K562 (cell line): ENCODE measurements around the gene SPTSSA. TPM values are rescaled to one million over a fixed set of nuclear protein-coding genes. Genes with fewer than 3 reads are reported as not detected.

Experiments used
- ATF7 ChIP-seq: fragments of 450-650 bp; IDR thresholded peaks from 2 replicates; pipeline ENCODE4 v1.7.1; 2014; ENCODE audit warnings: mild to moderate bottlenecking, moderate library complexity
- GATAD2A ChIP-seq: fragments of 450-650 bp; IDR thresholded peaks from 2 replicates; pipeline ENCODE4 v1.6.1; 2017
- HOXB6 ChIP-seq: fragments of 250-450 bp; sonication (Bioruptor Pico); IDR thresholded peaks from 2 replicates; pipeline ENCODE4 v1.5.1; 2022; ENCODE audit warnings: mild to moderate bottlenecking, borderline replicate concordance
- KDM1A ChIP-seq, 2 experiments: fragments of 450-650 bp; IDR thresholded peaks; 2 replicates each; pipeline ENCODE4 v1.6.1; 2016; ENCODE audit warnings: mild to moderate bottlenecking in 2 of 2
- KHSRP ChIP-seq: fragments of 450-650 bp; IDR thresholded peaks from 2 replicates; pipeline ENCODE4 v1.6.1; 2017
- KLF1 ChIP-seq: fragments of 450-650 bp; IDR thresholded peaks from 2 replicates; pipeline ENCODE4 v1.6.1; 2016; ENCODE audit warnings: missing genetic modification characterization, missing compliant biosample characterization
- MEF2D ChIP-seq: conservative IDR thresholded peaks from 2 replicates; pipeline ENCODE4 v1.6.1; 2016; ENCODE audit warnings: low read depth, missing genetic modification characterization, missing compliant biosample characterization
- MTA2 ChIP-seq: fragments of 450-650 bp; IDR thresholded peaks from 2 replicates; pipeline ENCODE4 v1.6.1; 2016; ENCODE audit warnings: low read depth
- NFE2 ChIP-seq: IDR thresholded peaks from 2 replicates; pipeline ENCODE4 v1.6.1; 2014; ENCODE audit warnings: antibody characterized with exemption, low read depth
- POLR2AphosphoS5 ChIP-seq: IDR thresholded peaks from 2 replicates; pipeline ENCODE4 v1.6.1; 2011; ENCODE audit warnings: mild to moderate bottlenecking, low read depth, low read length, moderate library complexity; ENCODE audit not compliant: control insufficient read depth, insufficient read depth
- POLR3G ChIP-seq: IDR thresholded peaks from 2 replicates; pipeline ENCODE4 v1.6.1; 2011; ENCODE audit not compliant: insufficient read length, insufficient replicate concordance; ENCODE audit errors: extremely low read depth
- SETDB1 ChIP-seq: IDR thresholded peaks from one replicate; pipeline ENCODE4 v1.6.1; 2012; ENCODE audit warnings: low read length, control low read depth, inconsistent platforms
- SMARCB1 ChIP-seq: IDR thresholded peaks from 2 replicates; pipeline ENCODE4 v1.6.1; 2011; ENCODE audit warnings: improper control_type of control experiment, low read depth; ENCODE audit not compliant: insufficient read length
- SUPT5H ChIP-seq: fragments of 450-650 bp; IDR thresholded peaks from 2 replicates; pipeline ENCODE4 v1.6.1; 2016
- ZNF57 ChIP-seq: fragments of 450-650 bp; formaldehyde crosslinking; IDR thresholded peaks from 2 replicates; pipeline ENCODE4 v1.4.0; 2020; ENCODE audit warnings: mild to moderate bottlenecking, moderate library complexity
- polyA plus RNA-seq, 8 experiments: library from polyadenylated mRNA; depleted of rRNA in 4 of 8; stranded (reverse) in 5 of 8; unstranded in 3 of 8; fragments of >200 nt; fragmentation: Nextera tagmentation in 2 of 8; fragmentation: Illumina TruSeq in 1 of 8; extraction: Ambion mirVana in 2 of 8; extraction: Trizol in 1 of 8; gene quantifications; 2 replicates each; pipeline versions ENCODE4 v1.2.1 to v1.2.3, GENCODE V29; 2011 to 2014; ENCODE audit warnings: inconsistent platforms in 1 of 8, missing spikeins in 1 of 8
- total RNA-seq, 7 experiments: library from RNA; depleted of rRNA in 6 of 7; stranded (reverse); fragments of >200 nt in 6 of 7; fragmentation: Illumina TruSeq in 2 of 7; extraction: Trizol in 2 of 7; gene quantifications; 2 replicates each; pipeline versions ENCODE4 v1.2.1 to v1.2.3, GENCODE V29; 2011 to 2021; ENCODE audit warnings: low replicate concordance in 1 of 7
- TF ChIP-seq, protein P1 (sequence below): sonication (generic); formaldehyde crosslinking; IDR thresholded peaks from 2 replicates; pipeline ENCODE4 v1.8.0; 2022; ENCODE audit warnings: missing genetic modification reagents, mild to moderate bottlenecking, borderline replicate concordance
- TF ChIP-seq, protein P2 (sequence below): IDR thresholded peaks from 2 replicates; pipeline ENCODE4 v1.6.1; 2012; ENCODE audit warnings: low read depth, low read length, improper control_type of control experiment, borderline replicate concordance
- TF ChIP-seq, protein P3 (sequence below): fragments of 200-400 bp; formaldehyde crosslinking; IDR thresholded peaks from 2 replicates; pipeline ENCODE4 v1.6.1; 2017; ENCODE audit warnings: mild to moderate bottlenecking, low read depth, low read length, moderate library complexity
- TF ChIP-seq, protein P4 (sequence below): fragments of 450-650 bp; IDR thresholded peaks from 2 replicates; pipeline ENCODE4 v1.6.1; 2017; ENCODE audit warnings: mild to moderate bottlenecking, moderate library complexity
- TF ChIP-seq, protein P5 (sequence below): fragments of 250-450 bp; sonication (Bioruptor Pico); IDR thresholded peaks from 2 replicates; pipeline ENCODE4 v1.5.0; 2021; ENCODE audit warnings: mild to moderate bottlenecking, moderate library complexity

SPTSSA gene
- total and polyA plus RNA-seq, 9 of the 15 experiments (the other 6 are each of a cell fraction or from before 2014, with no cell fraction given), result 6.8 to 35.7 (median 22.0) TPM

DNA sequence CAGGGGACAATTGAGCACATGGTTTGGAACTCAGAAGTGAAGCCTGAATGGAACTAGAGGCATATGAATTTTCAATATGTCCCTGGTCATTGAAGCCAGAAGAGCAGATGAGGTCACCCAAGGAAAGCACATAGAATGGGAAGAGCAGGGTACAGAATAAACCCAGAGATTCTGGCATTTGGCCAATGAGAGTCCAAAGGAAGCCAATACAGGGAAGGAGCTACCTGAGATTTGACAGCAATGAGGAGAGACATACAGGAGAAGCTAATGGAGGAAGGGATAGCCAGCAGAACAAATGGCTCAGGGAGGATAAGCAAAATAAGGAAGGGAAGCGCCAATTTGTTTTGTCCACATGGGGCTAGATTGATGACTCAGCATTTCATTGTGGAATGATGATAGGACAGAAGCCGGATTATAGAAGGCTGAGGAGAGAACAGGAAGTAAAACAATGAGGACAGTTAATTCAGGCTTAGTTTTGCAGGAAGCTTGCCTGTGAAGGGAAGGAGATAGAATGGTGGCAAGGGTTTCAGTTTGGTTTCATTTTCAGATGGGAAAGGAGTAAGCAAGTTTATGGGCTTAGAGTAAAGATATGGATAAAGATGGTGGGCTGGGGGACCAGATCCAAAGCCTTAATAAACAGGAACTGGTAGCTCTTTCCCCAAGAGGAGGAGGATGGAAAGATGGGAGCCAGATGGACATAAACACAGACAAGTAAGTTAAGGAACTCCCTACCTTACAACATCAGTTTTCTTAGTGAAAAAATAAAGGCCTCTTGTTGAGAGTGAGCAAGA is 3.2 kb upstream of the SPTSSA start (continued):
- TF ChIP-seq KDM1A (IDR thresholded peaks at IDR 0.05) (peak; percentile 56 to 66), NFE2 (peak; percentile 96), MTA2 (0 out of 2 replicates have a peak, but pooled peaks have one; percentile 36), KHSRP (no peak), ZNF57 (CRISPR knock-in tag) (no peak), GATAD2A (peak; percentile 77), POLR2AphosphoS5 (no peak), SUPT5H (no peak), SETDB1 (no peak), SMARCB1 (no peak), MEF2D (peak; percentile 67; the same call in 1 of the 2 replicates), HOXB6 (CRISPR knock-in tag) (no peak), ATF7 (peak; percentile 33), POLR3G (no peak), KLF1 (tag) (no peak)
- TF ChIP-seq, protein P1, sequence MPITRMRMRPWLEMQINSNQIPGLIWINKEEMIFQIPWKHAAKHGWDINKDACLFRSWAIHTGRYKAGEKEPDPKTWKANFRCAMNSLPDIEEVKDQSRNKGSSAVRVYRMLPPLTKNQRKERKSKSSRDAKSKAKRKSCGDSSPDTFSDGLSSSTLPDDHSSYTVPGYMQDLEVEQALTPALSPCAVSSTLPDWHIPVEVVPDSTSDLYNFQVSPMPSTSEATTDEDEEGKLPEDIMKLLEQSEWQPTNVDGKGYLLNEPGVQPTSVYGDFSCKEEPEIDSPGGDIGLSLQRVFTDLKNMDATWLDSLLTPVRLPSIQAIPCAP (CRISPR knock-in tag), result no peak
- TF ChIP-seq, protein P2, sequence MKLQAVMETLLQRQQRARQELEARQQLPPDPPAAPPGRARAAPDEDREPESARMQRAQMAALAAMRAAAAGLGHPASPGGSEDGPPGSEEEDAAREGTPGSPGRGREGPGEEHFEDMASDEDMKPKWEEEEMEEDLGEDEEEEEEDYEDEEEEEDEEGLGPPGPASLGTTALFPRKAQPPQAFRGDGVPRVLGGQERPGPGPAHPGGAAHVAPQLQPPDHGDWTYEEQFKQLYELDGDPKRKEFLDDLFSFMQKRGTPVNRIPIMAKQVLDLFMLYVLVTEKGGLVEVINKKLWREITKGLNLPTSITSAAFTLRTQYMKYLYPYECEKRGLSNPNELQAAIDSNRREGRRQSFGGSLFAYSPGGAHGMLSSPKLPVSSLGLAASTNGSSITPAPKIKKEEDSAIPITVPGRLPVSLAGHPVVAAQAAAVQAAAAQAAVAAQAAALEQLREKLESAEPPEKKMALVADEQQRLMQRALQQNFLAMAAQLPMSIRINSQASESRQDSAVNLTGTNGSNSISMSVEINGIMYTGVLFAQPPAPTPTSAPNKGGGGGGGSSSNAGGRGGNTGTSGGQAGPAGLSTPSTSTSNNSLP, result peak; percentile 86
- TF ChIP-seq, protein P3, sequence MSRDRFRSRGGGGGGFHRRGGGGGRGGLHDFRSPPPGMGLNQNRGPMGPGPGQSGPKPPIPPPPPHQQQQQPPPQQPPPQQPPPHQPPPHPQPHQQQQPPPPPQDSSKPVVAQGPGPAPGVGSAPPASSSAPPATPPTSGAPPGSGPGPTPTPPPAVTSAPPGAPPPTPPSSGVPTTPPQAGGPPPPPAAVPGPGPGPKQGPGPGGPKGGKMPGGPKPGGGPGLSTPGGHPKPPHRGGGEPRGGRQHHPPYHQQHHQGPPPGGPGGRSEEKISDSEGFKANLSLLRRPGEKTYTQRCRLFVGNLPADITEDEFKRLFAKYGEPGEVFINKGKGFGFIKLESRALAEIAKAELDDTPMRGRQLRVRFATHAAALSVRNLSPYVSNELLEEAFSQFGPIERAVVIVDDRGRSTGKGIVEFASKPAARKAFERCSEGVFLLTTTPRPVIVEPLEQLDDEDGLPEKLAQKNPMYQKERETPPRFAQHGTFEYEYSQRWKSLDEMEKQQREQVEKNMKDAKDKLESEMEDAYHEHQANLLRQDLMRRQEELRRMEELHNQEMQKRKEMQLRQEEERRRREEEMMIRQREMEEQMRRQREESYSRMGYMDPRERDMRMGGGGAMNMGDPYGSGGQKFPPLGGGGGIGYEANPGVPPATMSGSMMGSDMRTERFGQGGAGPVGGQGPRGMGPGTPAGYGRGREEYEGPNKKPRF, result no peak
- TF ChIP-seq, protein P4, sequence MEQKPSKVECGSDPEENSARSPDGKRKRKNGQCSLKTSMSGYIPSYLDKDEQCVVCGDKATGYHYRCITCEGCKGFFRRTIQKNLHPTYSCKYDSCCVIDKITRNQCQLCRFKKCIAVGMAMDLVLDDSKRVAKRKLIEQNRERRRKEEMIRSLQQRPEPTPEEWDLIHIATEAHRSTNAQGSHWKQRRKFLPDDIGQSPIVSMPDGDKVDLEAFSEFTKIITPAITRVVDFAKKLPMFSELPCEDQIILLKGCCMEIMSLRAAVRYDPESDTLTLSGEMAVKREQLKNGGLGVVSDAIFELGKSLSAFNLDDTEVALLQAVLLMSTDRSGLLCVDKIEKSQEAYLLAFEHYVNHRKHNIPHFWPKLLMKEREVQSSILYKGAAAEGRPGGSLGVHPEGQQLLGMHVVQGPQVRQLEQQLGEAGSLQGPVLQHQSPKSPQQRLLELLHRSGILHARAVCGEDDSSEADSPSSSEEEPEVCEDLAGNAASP, result no peak
- TF ChIP-seq, protein P5, sequence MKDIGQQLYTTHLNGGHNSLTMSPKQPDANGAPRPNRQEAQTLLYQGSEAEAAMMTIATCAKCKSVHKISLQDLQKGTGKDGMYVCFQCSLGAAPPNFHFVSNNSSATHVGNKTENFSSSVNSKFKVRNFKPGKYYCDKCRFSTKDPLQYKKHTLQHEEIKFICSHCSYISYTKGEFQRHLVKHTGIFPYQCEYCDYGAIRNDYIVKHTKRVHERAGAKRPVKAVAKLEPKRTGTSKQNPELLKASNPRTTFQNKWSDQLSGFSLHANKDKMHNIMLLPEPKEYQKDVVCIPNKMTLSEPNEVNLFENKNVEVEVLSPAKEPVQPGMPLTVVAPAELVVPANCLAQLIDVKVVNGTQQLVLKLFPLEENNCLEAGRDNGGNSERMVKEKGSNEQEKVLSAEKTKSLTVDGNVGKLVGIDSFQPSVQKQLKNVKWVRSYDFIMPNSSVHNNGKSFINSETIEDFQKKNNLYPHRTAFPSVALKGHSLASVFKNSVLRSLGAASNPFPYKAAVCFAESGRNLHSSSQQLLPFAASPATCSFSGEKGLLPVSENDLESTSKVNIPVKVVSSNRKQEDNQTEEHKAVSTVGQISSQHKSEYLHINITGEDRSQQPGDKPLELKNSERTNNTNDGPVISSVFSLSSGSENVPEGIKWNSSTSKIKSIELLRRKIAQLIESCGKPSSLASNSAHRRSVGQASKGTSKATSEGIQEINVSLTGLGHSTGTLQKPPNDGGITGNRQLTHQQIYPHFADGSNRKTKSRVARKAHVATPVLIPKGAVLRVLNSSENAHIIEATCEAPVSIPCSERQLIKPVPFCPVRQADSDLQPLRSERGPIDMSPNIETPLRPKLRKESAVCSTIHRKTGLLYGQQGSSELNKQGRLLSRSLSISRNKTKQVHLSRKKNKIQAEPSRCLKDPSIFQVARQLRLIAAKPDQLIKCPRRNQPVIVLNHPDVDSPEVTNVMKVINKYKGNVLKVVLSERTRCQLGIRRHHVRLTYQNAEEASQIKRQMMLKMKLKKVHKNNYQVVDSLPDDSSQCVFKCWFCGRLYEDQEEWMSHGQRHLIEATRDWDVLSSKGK (CRISPR knock-in tag), result no peak
